Keratinocyte (primary cell): ENCODE results near the gene KIAA0408.

Experiments used
- CTCF ChIP-seq, 3 experiments: IDR thresholded peaks in 1 of 3; conservative IDR thresholded peaks in 1 of 3; optimal IDR thresholded peaks in 1 of 3; 2 replicates in 2 of 3; 3 replicates in 1 of 3; pipeline versions ENCODE3 to v1.5.1; 2011; ENCODE audit warnings: low read length in 3 of 3, mild to moderate bottlenecking in 3 of 3, moderate library complexity in 2 of 3, control low read depth in 1 of 3, inconsistent platforms in 1 of 3; ENCODE audit not compliant: insufficient read depth in 2 of 3; ENCODE audit errors: extremely low read depth in 1 of 3
- EZH2 ChIP-seq: IDR thresholded peaks from one replicate; pipeline ENCODE4 v1.6.1; 2012; ENCODE audit warnings: inconsistent platforms, mild to moderate bottlenecking, low read length, moderate library complexity

- TF ChIP-seq CTCF (optimal IDR thresholded peaks at IDR 0.05 in 1 of 3, IDR thresholded peaks at IDR 0.05 in 1 of 3, conservative IDR thresholded peaks at IDR 0.05 in 1 of 3; ENCODE audit: extremely low read depth in 1 of 3, insufficient read depth in 2 of 3, low read length in 3 of 3): no peak
- no peak for TF ChIP-seq EZH2
These were observed 16.1 kb upstream of the KIAA0408 start for GRCh38 chr6:127475135-127475822.
